Memory B cell (primary cell): ENCODE measurements around the gene SCN8A.

Experiments
- ATAC-seq: fragments of 150-1000 bp; cut with Tn5 transposase; 2 replicates; pipeline ENCODE4 v1.10.0; 2021; ENCODE audit warnings: low read depth, mild to moderate bottlenecking, moderate library complexity
- DNase-seq, 2 donors: peaks; one replicate each; pipeline ENCODE4 v3.0.0; 2022; ENCODE audit warnings: low spot score in 2 of 2
- H3K27ac Mint-ChIP-seq: one replicate; pipeline ENCODE4 v1.8.0; 2022; ENCODE audit warnings: mild to moderate bottlenecking, moderate library complexity, mixed read lengths
- H3K27me3 Mint-ChIP-seq: one replicate; pipeline ENCODE4 v1.8.0; 2022; ENCODE audit warnings: mixed read lengths
- H3K36me3 Mint-ChIP-seq: one replicate; pipeline ENCODE4 v1.8.0; 2022; ENCODE audit warnings: mild to moderate bottlenecking, mixed read lengths
- H3K4me1 Mint-ChIP-seq: one replicate; pipeline ENCODE4 v1.8.0; 2022; ENCODE audit warnings: mixed read lengths
- H3K4me3 Mint-ChIP-seq: one replicate; pipeline ENCODE4 v1.8.0; 2022; ENCODE audit warnings: mild to moderate bottlenecking, moderate library complexity, mixed read lengths
- H3K9me3 Mint-ChIP-seq: one replicate; pipeline ENCODE4 v1.8.0; 2022; ENCODE audit warnings: mixed read lengths

Gene SCN8A

GRCh38 chr12:51759175-51759574 is 168.1 kb downstream of the SCN8A start:
- ATAC-seq (no peak), DNase-seq (no peak)

GRCh38 chr12:51759695-51760094 is 168.7 kb downstream of the SCN8A start:
- Mint-ChIP-seq H3K4me1 (no peaks in the 10 kb centered on the region), H3K27ac (no peak overlapping the region), H3K4me3 (no peak overlapping the region), H3K27me3 (peaks cover 13% of the 10 kb centered on the region), H3K36me3 (no peaks in the 10 kb centered on the region), H3K9me3 (no peaks in the 10 kb centered on the region)
- ATAC-seq (no peak), DNase-seq (no peak)

More at GRCh38 chr12:51759175-51759574, 168.1 kb downstream of the SCN8A start:
- Mint-ChIP-seq H3K9me3 (no peaks in the 10 kb centered on the region), H3K36me3 (no peaks in the 10 kb centered on the region), H3K4me3 (no peak overlapping the region), H3K27ac (no peak overlapping the region), H3K27me3 (peaks cover 13% of the 10 kb centered on the region), H3K4me1 (no peaks in the 10 kb centered on the region)

GRCh38 chr12:51760231-51760630 is 169.2 kb downstream of the SCN8A start:
- Mint-ChIP-seq H3K27me3 (peaks cover 13% of the 10 kb centered on the region), H3K4me1 (no peaks in the 10 kb centered on the region), H3K4me3 (no peak overlapping the region), H3K27ac (no peak overlapping the region), H3K36me3 (no peaks in the 10 kb centered on the region), H3K9me3 (no peaks in the 10 kb centered on the region)
- ATAC-seq: no peak
- DNase-seq: no peak

- Mint-ChIP-seq H3K27me3 (peaks cover 1% of the 10 kb centered on the region), H3K9me3 (no peaks in the 10 kb centered on the region), H3K4me3 (no peak overlapping the region), H3K4me1 (no peaks in the 10 kb centered on the region), H3K27ac (no peak overlapping the region), H3K36me3 (no peaks in the 10 kb centered on the region)
- no peak for DNase-seq
- no peak for ATAC-seq
Observed at GRCh38 chr12:51763743-51764142, 172.7 kb downstream of the SCN8A start.

GRCh38 chr12:51766067-51766676 is 175.1 kb downstream of the SCN8A start:
- Mint-ChIP-seq H3K27me3 (no peaks in the 10 kb centered on the region), H3K4me3 (no peak overlapping the region), H3K9me3 (no peaks in the 10 kb centered on the region), H3K36me3 (no peaks in the 10 kb centered on the region), H3K4me1 (no peaks in the 10 kb centered on the region), H3K27ac (no peak overlapping the region)
- ATAC-seq (no peak), DNase-seq (no peak)

- DNase-seq (no peak), ATAC-seq (no peak)
- Mint-ChIP-seq H3K36me3 (no peaks in the 10 kb centered on the region), H3K4me3 (no peak overlapping the region), H3K9me3 (no peaks in the 10 kb centered on the region), H3K27me3 (no peaks in the 10 kb centered on the region), H3K4me1 (no peaks in the 10 kb centered on the region), H3K27ac (no peak overlapping the region)
Observed at GRCh38 chr12:51771008-51771407, 180.0 kb downstream of the SCN8A start.

- no peaks in the 10 kb centered on the region for H3K36me3 Mint-ChIP-seq
- H3K4me3 Mint-ChIP-seq: no peak overlapping the region
- H3K9me3 Mint-ChIP-seq: no peaks in the 10 kb centered on the region
- H3K27me3 Mint-ChIP-seq: no peaks in the 10 kb centered on the region
- DNase-seq: no peak
- no peak overlapping the region for H3K27ac Mint-ChIP-seq
- ATAC-seq: no peak
- H3K4me1 Mint-ChIP-seq: no peaks in the 10 kb centered on the region
Observed at GRCh38 chr12:51773145-51773869, 182.3 kb downstream of the SCN8A start.

GRCh38 chr12:51774933-51775332 is 183.9 kb downstream of the SCN8A start:
- Mint-ChIP-seq H3K4me3 (no peak overlapping the region), H3K27me3 (no peaks in the 10 kb centered on the region), H3K27ac (no peak overlapping the region), H3K4me1 (no peaks in the 10 kb centered on the region), H3K36me3 (no peaks in the 10 kb centered on the region), H3K9me3 (no peaks in the 10 kb centered on the region)
- ATAC-seq: no peak
- no peak for DNase-seq

- ATAC-seq (no peak), DNase-seq (no peak)
- Mint-ChIP-seq H3K9me3 (no peaks in the 10 kb centered on the region), H3K36me3 (no peaks in the 10 kb centered on the region), H3K4me1 (no peaks in the 10 kb centered on the region), H3K4me3 (no peak overlapping the region), H3K27me3 (peaks cover 2% of the 10 kb centered on the region), H3K27ac (no peak overlapping the region)
Observed at GRCh38 chr12:51777457-51777856, 186.4 kb downstream of the SCN8A start.

GRCh38 chr12:51777973-51778372 is 186.9 kb downstream of the SCN8A start:
- no peak for DNase-seq
- ATAC-seq: no peak
- H3K9me3 Mint-ChIP-seq: no peaks in the 10 kb centered on the region
- no peak overlapping the region for H3K4me3 Mint-ChIP-seq
- H3K36me3 Mint-ChIP-seq: no peaks in the 10 kb centered on the region
- no peaks in the 10 kb centered on the region for H3K4me1 Mint-ChIP-seq
- H3K27me3 Mint-ChIP-seq: peaks cover 2% of the 10 kb centered on the region
- no peak overlapping the region for H3K27ac Mint-ChIP-seq

GRCh38 chr12:51779876-51780275 is 188.8 kb downstream of the SCN8A start:
- Mint-ChIP-seq H3K4me3 (no peak overlapping the region), H3K27me3 (peaks cover 2% of the 10 kb centered on the region), H3K9me3 (no peaks in the 10 kb centered on the region), H3K36me3 (no peaks in the 10 kb centered on the region), H3K27ac (no peak overlapping the region), H3K4me1 (no peaks in the 10 kb centered on the region)
- ATAC-seq (no peak), DNase-seq (no peak)

- H3K27me3 Mint-ChIP-seq: peaks cover 2% of the 10 kb centered on the region
- DNase-seq (no peak), ATAC-seq (no peak)
- no peak overlapping the region for H3K4me3 Mint-ChIP-seq
- no peaks in the 10 kb centered on the region for H3K36me3 Mint-ChIP-seq
- H3K27ac Mint-ChIP-seq: no peak overlapping the region
- H3K4me1 Mint-ChIP-seq: no peaks in the 10 kb centered on the region
- no peaks in the 10 kb centered on the region for H3K9me3 Mint-ChIP-seq
Observed at GRCh38 chr12:51784688-51785087, 193.7 kb downstream of the SCN8A start.

- no peak for ATAC-seq
- Mint-ChIP-seq H3K4me3 (no peak overlapping the region), H3K4me1 (no peaks in the 10 kb centered on the region), H3K27ac (no peak overlapping the region), H3K27me3 (no peaks in the 10 kb centered on the region), H3K36me3 (no peaks in the 10 kb centered on the region), H3K9me3 (no peaks in the 10 kb centered on the region)
- no peak for DNase-seq
Observed at GRCh38 chr12:51785906-51786305, 194.9 kb downstream of the SCN8A start.

- Mint-ChIP-seq H3K27ac (no peak overlapping the region), H3K27me3 (peaks cover 2% of the 10 kb centered on the region), H3K36me3 (no peaks in the 10 kb centered on the region), H3K4me1 (no peaks in the 10 kb centered on the region), H3K9me3 (no peaks in the 10 kb centered on the region), H3K4me3 (no peak overlapping the region)
- ATAC-seq: no peak
- no peak for DNase-seq
Observed at GRCh38 chr12:51788876-51789275, 197.8 kb downstream of the SCN8A start.

GRCh38 chr12:51792417-51792816 is 201.4 kb downstream of the SCN8A start:
- Mint-ChIP-seq H3K36me3 (no peaks in the 10 kb centered on the region), H3K4me1 (no peaks in the 10 kb centered on the region), H3K4me3 (no peak overlapping the region), H3K9me3 (no peaks in the 10 kb centered on the region), H3K27ac (no peak overlapping the region), H3K27me3 (peaks cover 2% of the 10 kb centered on the region)
- DNase-seq (no peak), ATAC-seq (no peak)
